Measurements from ENCODE around the gene ZDHHC9. TPM values are rescaled to one million over a fixed set of nuclear protein-coding genes. Genes with fewer than 3 reads are reported as not detected.

Gene ZDHHC9
- total RNA-seq, 1 donor from 2014 or later = 48.4 TPM

DNA sequence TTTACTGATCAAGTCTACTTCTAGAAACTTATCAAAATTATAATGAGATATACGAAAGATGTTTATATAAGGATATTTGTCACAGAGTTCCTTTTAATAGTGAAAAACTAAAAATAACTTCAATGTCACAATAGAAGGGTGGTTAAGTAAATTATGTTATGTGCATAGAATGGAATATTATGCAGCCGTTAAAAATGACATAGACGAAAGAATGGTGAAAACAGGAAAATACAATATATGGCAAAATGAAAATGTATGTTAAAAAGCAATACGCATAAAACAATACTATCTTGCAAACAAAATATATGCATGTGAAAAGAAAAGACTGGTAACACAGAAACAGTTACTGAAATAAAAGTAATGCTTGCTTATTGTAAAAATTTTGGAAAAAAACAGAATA lies 19.1 kb downstream of the ZDHHC9 start:
- no peaks in the 10 kb centered on the region for H3K4me1 ChIP-seq
- H3K9me3 ChIP-seq = no peaks in the 10 kb centered on the region
- H3K27ac ChIP-seq = no peak overlapping the region
- no peaks in the 10 kb centered on the region for H3K36me3 ChIP-seq
- DNase-seq (no peak), ATAC-seq (no peak)
- intact Hi-C loops (cut with DNase I) = no loop called here
- TF ChIP-seq, protein P1, sequence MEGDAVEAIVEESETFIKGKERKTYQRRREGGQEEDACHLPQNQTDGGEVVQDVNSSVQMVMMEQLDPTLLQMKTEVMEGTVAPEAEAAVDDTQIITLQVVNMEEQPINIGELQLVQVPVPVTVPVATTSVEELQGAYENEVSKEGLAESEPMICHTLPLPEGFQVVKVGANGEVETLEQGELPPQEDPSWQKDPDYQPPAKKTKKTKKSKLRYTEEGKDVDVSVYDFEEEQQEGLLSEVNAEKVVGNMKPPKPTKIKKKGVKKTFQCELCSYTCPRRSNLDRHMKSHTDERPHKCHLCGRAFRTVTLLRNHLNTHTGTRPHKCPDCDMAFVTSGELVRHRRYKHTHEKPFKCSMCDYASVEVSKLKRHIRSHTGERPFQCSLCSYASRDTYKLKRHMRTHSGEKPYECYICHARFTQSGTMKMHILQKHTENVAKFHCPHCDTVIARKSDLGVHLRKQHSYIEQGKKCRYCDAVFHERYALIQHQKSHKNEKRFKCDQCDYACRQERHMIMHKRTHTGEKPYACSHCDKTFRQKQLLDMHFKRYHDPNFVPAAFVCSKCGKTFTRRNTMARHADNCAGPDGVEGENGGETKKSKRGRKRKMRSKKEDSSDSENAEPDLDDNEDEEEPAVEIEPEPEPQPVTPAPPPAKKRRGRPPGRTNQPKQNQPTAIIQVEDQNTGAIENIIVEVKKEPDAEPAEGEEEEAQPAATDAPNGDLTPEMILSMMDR (IDR thresholded peaks at IDR 0.05) = no peak
- no peaks in the 10 kb centered on the region for H3K27me3 ChIP-seq
- H3K4me3 ChIP-seq = no peak overlapping the region

DNA sequence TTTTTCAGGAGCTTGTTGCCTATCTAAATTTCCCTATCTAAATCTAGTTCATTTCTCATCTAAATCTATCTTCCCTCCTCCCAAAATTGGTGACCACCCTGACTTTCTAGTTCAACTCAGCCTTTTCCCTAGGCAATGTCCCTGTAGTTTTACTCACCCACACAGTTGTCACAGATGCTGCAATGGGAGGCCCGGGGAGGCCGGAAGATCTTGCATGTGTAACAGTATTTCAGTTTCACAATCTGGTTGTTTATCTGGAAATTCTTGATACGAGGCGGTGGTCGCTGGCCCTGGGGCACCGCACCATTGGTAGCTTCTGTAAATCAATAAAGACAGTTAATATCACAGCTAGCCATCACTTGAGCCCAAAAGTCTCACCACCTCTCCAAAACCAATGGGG lies 20.2 kb downstream of the ZDHHC9 start:
- no peaks in the 10 kb centered on the region for H3K9me3 ChIP-seq
- H3K4me3 ChIP-seq = no peak overlapping the region
- TF ChIP-seq, protein P1 (IDR thresholded peaks at IDR 0.05) = no peak
- ATAC-seq (no peak), DNase-seq (no peak)
- no peaks in the 10 kb centered on the region for H3K36me3 ChIP-seq
- H3K27ac ChIP-seq = no peak overlapping the region
- H3K27me3 ChIP-seq = no peaks in the 10 kb centered on the region
- intact Hi-C loops (cut with DNase I) = no loop called here
- H3K4me1 ChIP-seq = no peaks in the 10 kb centered on the region

DNA sequence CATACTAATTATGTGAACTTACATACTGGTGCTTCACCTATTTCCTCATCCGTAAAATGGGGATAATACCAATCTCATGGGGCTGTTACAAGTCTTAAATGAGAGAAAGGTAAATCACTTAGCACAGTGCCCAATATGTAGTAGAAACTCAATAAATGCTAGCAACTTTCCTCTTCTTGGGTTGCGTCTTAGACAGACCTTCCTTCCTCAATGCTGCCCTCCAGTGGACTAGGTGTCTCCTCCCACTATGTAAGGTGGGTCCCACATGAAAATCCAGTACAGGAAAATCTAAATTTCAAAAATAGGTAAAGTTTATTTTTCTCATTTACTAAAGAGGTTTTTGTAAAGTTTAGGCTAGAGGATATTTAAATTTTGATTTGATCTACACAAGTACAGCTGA lies 20.6 kb downstream of the ZDHHC9 start:
- ATAC-seq = peak; percentile 78

GRCh38 chrX:129818123-129818522 lies 25.6 kb downstream of the ZDHHC9 start:
- Histone ChIP-seq H3K9me3 (no peaks in the 10 kb centered on the region), H3K27ac (no peak overlapping the region), H3K27me3 (no peaks in the 10 kb centered on the region), H3K4me3 (no peak overlapping the region), H3K4me1 (no peaks in the 10 kb centered on the region), H3K36me3 (no peaks in the 10 kb centered on the region)
- TF ChIP-seq, protein P1 (IDR thresholded peaks at IDR 0.05) = no peak
- DNase-seq (no peak), ATAC-seq (no peak)
- intact Hi-C loops (cut with DNase I) = no loop called here

More for the DNA sequence above, 20.6 kb downstream of the ZDHHC9 start:
- Histone ChIP-seq H3K27me3 (no peaks in the 10 kb centered on the region), H3K4me1 (no peaks in the 10 kb centered on the region), H3K4me3 (no peak overlapping the region), H3K36me3 (no peaks in the 10 kb centered on the region), H3K9me3 (no peaks in the 10 kb centered on the region), H3K27ac (no peak overlapping the region)
- TF ChIP-seq, protein P1 (IDR thresholded peaks at IDR 0.05) = peak; percentile 55
- intact Hi-C loops (cut with DNase I) = no loop called here
- DNase-seq = no peak

DNA sequence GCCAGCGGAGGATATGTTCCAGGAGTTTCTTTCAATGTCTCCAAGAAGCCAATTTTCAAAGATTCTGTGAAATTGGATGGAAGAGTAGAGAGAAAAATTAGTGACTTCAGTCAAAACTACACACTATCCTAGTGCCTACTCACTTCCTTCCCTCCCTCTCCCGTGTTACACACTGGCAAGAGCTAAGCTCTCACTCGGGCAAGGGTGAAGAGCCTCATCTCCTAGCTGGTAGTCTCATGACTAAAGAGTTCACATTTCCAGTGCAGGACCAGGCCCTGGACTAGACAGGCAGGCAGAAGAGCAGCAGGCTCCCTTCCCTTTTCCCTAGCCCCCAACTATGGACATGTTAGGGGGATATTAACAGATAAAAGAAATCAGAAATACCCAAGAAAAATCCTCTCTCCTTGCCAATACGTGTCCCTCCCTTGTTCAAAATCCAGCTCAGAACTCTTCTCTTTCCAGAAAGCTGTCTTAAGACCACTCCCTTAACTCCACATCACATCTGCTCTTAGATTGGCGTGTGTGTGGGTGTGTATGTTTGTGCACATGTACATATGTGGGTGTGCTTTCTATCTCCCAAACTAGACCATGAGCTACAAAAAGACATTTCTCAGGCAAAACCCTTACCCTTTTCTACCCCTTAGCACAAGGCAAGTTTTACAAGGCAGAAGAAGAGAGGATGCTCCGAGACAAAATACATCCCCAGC lies 29.9 kb downstream of the ZDHHC9 start:
- Histone ChIP-seq H3K9me3 (no peaks in the 10 kb centered on the region), H3K27me3 (no peaks in the 10 kb centered on the region), H3K27ac (no peak overlapping the region), H3K4me1 (no peaks in the 10 kb centered on the region), H3K4me3 (no peak overlapping the region), H3K36me3 (no peaks in the 10 kb centered on the region)
- TF ChIP-seq, protein P1 (IDR thresholded peaks at IDR 0.05) = no peak
- ATAC-seq (peak; percentile 84), DNase-seq (no peak)
- intact Hi-C loops (cut with DNase I) = no loop called here

Data from upper lobe of right lung (tissue), 1 donor.